D721Med (cell line): ENCODE results near the gene ZNF222.

ENCODE experiments used
- DNase-seq: peaks from one replicate; pipeline ENCODE4 v3.0.0; 2011; ENCODE audit warnings: low spot score; ENCODE audit not compliant: insufficient read length
- FAIRE-seq: peaks from 2 replicates; lab custom pipeline; 2011; peaks lifted over from hg19 to GRCh38; lab: Jason Lieb, UNC
- CTCF ChIP-seq: IDR thresholded peaks from 2 replicates; pipeline ENCODE4 v1.5.1; 2012; ENCODE audit warnings: mild to moderate bottlenecking, control low read depth; ENCODE audit not compliant: insufficient read depth; ENCODE audit errors: missing control alignments

ZNF222 gene

GRCh38 chr19:44021221-44021620 lies 4.0 kb upstream of the ZNF222 start:
- no peak for TF ChIP-seq CTCF
- DNase-seq: no peak
- no peak for FAIRE-seq

DNA sequence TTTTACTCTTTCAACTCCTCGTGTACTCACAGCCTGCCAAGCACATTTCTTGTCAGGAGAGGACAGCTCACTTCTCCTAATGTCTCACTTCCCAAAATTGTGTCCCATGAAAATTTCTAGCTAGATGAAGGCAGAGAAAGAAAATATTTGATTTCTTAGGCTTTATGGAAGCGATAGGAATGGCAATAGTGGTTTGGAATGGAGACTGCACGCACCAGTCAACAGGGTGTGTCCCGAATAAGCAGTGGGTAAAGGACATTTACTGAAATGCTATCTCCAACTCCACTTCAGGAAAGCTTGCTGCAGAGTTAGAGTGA lies 321 bp upstream of the ZNF222 start:
- FAIRE-seq: no peak
- no peak for TF ChIP-seq CTCF
- DNase-seq: no peak

DNA sequence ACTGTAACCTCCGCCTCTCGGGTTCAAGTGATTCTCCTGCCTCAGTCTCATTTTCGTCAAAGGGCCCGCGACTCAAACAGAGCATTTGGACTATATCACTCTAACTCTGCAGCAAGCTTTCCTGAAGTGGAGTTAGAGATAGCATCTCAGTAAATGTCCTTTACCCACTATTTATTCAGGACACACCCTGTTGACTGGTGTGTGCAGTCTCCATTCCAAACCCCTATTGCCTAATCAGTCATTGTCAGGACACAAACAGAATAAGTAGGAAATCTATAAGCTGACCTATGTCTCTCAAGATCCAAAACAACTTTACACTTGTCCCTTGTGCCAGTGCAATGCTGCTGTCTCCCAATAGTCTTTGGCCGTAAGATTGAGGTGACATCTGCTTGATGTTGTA lies 1.4 kb downstream of the ZNF222 start:
- FAIRE-seq: no peak

DNA sequence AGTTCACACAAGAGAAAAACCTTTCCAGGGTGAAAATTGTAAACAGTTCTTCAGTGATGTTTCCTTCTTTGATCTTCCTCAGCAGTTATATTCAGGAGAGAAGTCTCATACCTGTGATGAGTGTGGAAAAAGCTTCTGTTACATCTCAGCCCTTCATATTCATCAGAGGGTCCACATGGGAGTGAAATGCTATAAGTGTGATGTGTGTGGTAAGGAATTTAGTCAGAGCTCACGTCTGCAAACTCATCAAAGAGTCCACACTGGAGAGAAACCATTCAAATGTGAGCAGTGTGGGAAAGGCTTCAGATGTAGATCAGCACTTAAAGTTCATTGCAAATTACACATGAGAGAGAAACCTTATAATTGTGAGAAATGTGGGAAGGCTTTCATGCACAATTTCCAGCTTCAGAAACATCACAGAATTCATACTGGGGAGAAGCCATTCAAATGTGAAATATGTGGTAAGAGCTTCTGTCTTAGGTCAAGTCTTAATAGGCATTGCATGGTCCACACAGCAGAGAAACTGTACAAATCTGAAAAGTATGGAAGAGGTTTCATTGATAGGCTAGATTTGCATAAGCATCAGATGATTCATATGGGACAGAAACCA lies 6.9 kb downstream of the ZNF222 start:
- FAIRE-seq (no peak), DNase-seq (no peak)
- TF ChIP-seq CTCF: no peak

More for the DNA sequence above, 1.4 kb downstream of the ZNF222 start:
- no peak for TF ChIP-seq CTCF
- no peak for DNase-seq

DNA sequence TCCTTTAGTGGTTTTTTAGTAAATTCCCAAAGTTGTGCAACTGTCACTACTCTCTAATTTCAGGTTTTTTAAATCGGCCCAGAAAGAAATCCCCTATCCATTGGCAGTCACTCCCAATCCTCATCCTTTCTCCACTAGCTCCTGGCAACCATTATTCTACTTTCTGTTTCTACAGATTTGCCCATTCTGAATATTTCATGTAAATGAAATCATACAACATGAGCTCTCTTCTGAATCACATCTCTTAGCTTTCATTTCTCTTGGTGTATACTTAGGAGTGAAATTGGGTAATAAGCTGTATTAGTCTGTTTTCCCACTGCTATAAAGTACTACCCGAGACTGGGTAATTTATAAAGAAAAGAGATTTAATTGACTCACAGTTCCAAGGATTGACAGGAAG lies 17.0 kb downstream of the ZNF222 start:
- no peak for DNase-seq
- FAIRE-seq: no peak
- TF ChIP-seq CTCF: no peak

DNA sequence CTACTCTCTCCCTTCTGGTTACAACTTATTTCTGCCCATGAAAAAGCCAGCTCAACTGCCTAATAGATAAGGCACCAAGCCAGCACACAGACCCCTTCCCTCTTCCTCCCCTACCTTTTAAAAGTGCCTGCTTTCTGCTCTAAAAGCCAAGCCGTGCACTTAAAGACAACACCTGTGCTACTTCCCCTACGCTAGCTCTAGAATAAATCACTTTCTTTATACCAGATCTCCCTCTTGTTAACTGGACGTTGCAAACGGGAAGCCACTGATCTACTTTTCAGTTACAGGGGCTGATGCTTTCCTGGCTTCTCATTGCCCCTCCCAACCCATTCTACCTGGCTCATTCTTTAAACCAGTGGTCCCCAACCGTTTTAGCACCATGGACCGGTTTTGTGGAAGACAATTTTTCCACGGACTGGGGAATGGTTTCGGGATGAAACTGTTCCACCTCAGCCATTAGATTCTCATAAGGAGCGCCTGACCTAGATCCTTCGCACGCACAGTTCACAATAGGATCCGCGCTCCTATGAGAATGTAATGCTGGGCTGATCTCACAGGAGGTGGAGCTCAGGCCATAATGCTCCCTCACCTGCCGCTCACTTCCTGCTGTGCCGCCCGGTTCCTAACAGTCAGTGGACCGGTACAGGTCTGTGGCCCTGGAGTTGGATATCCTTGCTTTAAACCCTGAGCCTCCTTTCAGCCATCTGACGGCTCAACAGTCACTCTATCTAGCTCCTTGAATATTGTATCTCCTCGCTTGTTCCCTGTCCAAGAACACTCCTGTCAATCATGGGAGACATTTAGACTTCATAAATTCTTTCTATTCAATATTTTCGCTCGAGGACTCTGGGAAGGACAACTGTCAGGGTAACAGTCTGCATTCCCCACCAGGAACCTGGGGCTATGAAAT lies 25.8 kb downstream of the ZNF222 start:
- TF ChIP-seq CTCF: no peak
- no peak for DNase-seq
- no peak for FAIRE-seq
